ENCODE measurements around the gene NAA60.
"Not testable (repeated sequence)": the region's sequence is repeated elsewhere in the genome, so short reads cannot be mapped to it uniquely, and the experiment has no call there.

The NAA60 gene

GRCh38 chr16:3482659-3483241 lies 39.3 kb downstream of the NAA60 start:
- no peak for DNase-seq (ENCODE audit: low read depth in 2 of 2)

GRCh38 chr16:3484318-3485096 lies 41.0 kb downstream of the NAA60 start:
- DNase-seq (ENCODE audit: low read depth in 2 of 2): no peak

- no peak for DNase-seq (ENCODE audit: low read depth in 2 of 2)
Observed at GRCh38 chr16:3485097-3485745, 41.7 kb downstream of the NAA60 start.

- DNase-seq (ENCODE audit: low read depth in 2 of 2): no peak
Observed at GRCh38 chr16:3485821-3486505, 42.5 kb downstream of the NAA60 start.

- DNase-seq (ENCODE audit: low read depth in 2 of 2): no peak
Observed at GRCh38 chr16:3486506-3487215, 43.2 kb downstream of the NAA60 start.

GRCh38 chr16:3487521-3488410 lies 44.3 kb downstream of the NAA60 start:
- no peak for DNase-seq (ENCODE audit: low read depth in 2 of 2)

GRCh38 chr16:3488801-3489200 lies 45.3 kb downstream of the NAA60 start:
- DNase-seq (ENCODE audit: low read depth in 2 of 2): no peak

- no peak for DNase-seq (ENCODE audit: low read depth in 2 of 2)
Observed at GRCh38 chr16:3490911-3491629, 47.6 kb downstream of the NAA60 start.

- DNase-seq (ENCODE audit: low read depth in 2 of 2): no peak
Observed at GRCh38 chr16:3492356-3492755, 48.9 kb downstream of the NAA60 start.

- no peak for DNase-seq (ENCODE audit: low read depth in 2 of 2)
Observed at GRCh38 chr16:3494386-3494973, 51.0 kb downstream of the NAA60 start.

- no peak for DNase-seq (ENCODE audit: low read depth in 2 of 2)
Observed at GRCh38 chr16:3495176-3495575, 51.7 kb downstream of the NAA60 start, which contains the start of gene C16orf90. Gene C16orf90, minus strand, starts transcription at chr16:3495489. Its CDS starts 68 bp downstream, at chr16:3495421.

- DNase-seq (ENCODE audit: low read depth in 2 of 2): no peak
Observed at GRCh38 chr16:3496386-3496785, 52.9 kb downstream of the NAA60 start.

- DNase-seq (ENCODE audit: low read depth in 2 of 2): no peak
Observed at GRCh38 chr16:3497771-3498170, 54.3 kb downstream of the NAA60 start.

GRCh38 chr16:3498988-3499387 lies 55.5 kb downstream of the NAA60 start:
- DNase-seq (ENCODE audit: low read depth in 2 of 2): no peak

- not testable (repeated sequence) for DNase-seq (ENCODE audit: low read depth in 2 of 2)
Observed at GRCh38 chr16:3501412-3501761, 57.9 kb downstream of the NAA60 start.

- DNase-seq (ENCODE audit: low read depth in 2 of 2): no peak
Observed at GRCh38 chr16:3501783-3502400, 58.4 kb downstream of the NAA60 start.

- peak; percentile 23 for DNase-seq (ENCODE audit: low read depth in 2 of 2)
Observed at GRCh38 chr16:3503523-3503922, 60.0 kb downstream of the NAA60 start.

GRCh38 chr16:3508736-3509135 lies 65.3 kb downstream of the NAA60 start:
- no peak for DNase-seq (ENCODE audit: low read depth in 2 of 2)

- peak; percentile 30 to 40 for DNase-seq (ENCODE audit: low read depth in 2 of 2)
Observed at GRCh38 chr16:3509470-3509928, 66.0 kb downstream of the NAA60 start.

Data from stimulated activated CD4-positive, alpha-beta T cell treated with anti-CD3 and anti-CD28 coated beads, Interleukin-1b, Interleukin-23, amount 100 ng/mL, for 4 hours (primary cell).